ENCODE data around the gene MISP.
"Not testable (repeated sequence)": the region's sequence is repeated elsewhere in the genome, so short reads cannot be mapped to it uniquely, and the experiment has no call there.

Gene MISP

GRCh38 chr19:725461-726089 lies 25.3 kb upstream of the MISP start:
- no peak for DNase-seq (ENCODE audit: low read depth)

- DNase-seq (ENCODE audit: low read depth) = no peak
Measured at GRCh38 chr19:726993-727956, 23.6 kb upstream of the MISP start.

- no peak for DNase-seq (ENCODE audit: low read depth)
Measured at GRCh38 chr19:728011-728410, 22.9 kb upstream of the MISP start.

DNA sequence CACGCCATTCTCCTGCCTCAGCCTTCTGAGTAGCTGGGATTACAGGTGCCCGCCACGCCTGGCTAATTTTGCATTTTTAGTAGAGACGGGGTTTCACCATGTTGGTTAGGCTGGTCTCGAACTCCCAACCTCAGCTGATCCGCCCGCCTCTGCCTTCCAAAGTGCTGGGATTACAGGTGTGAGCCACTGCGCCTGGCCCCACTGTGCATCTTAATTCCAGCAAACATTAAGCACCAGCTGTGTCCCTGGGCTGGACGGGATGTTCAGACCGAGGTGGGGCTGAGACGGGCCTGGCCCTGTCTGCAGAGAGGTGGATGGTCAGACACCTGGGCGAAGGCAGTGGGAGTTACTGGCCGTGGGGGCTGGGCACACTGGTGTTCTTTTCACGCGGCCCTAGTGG lies 21.3 kb upstream of the MISP start:
- DNase-seq (ENCODE audit: low read depth) = not testable (repeated sequence)

- DNase-seq (ENCODE audit: low read depth) = no peak
Measured at GRCh38 chr19:729965-730668, 20.8 kb upstream of the MISP start.

DNA sequence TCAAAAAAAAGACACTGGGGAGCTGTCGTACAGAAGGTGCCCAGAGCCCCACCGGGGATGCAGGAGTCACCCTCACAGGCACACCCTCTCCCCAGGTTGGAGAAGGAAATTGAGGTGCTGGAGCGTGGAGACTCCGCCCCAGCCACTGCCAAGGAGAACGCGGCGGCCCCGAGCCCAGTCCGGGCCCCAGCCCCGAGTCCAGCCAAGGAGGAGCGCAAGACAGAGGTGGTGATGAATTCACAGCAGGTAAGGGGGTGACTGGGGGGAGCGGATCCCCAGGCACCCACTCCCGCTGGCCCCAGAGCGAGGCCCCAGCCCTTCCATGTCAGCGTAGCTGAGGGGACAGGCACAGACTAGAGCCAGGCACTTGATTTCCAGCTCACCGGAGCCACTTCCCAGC lies 19.9 kb upstream of the MISP start:
- no peak for DNase-seq (ENCODE audit: low read depth)

GRCh38 chr19:732148-733069 lies 18.5 kb upstream of the MISP start:
- DNase-seq (ENCODE audit: low read depth) = no peak

DNA sequence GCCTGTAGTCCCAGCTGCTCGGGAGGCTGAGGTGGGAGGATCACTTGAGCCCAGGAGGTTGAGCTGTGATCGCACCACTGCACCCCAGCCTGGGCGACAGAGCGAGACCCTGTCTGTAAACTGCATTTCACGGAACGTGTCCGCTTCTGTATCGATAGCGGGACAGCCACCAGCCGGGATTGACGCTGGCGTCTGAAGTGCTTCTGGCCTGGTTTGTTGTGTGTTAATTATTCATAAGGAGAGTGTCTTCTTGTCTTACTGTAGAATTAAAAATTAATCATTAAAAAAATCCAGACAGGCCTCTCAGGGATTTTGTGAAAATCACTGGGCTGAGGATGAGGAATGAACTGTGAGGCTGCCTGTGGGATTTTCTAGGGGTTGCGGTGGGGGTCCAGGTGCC lies 16.2 kb upstream of the MISP start:
- no peak for DNase-seq (ENCODE audit: low read depth)

DNA sequence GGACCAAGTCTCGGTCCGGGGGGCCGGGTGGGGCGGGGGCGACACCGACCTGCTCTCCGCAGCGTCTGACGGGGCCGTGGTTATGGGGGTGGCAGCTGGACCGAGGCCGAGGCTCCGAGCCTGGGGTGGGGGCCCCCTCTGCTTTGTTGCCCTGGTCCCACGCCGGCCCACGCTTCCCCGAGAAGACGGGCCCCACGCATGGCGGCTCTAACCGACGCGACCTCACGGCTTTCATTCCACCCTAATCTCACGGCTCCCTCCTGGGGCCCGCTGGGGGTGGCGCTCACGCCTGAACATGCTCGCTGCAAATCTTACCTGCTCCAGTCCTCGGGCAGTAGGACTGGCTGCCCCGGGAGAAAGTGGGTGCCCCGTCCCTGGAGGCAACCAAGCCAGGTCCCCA lies 14.8 kb upstream of the MISP start:
- DNase-seq (ENCODE audit: low read depth) = no peak

DNA sequence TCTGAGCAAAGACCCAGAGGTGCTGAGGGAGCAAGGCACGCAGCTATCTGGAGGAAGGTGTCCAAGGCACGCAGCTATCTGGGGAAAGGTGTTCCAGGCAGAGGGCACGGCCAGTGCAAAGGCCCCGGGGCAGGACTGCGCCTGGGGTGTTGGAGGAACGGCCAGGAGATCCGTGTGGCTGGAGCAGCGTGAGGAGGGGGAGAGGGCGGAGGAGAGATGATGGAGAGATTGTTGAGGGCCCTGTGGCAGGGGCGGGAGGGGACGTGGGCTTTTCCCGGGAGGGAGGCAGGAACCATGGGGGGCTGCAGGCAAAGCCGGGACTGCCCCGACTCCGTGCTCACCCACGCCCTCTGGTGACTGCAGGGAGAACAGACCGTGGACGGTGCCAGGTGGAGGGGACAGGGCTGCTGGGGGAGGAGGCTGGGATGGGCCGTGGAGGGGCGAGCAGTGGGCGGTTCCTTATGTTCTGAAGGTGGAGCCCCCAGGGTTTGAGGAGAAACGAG lies 13.3 kb upstream of the MISP start:
- DNase-seq (ENCODE audit: low read depth) = peak; percentile 9

- DNase-seq (ENCODE audit: low read depth) = no peak
Measured at GRCh38 chr19:738509-739128, 12.3 kb upstream of the MISP start.

GRCh38 chr19:739998-740715 lies 10.8 kb upstream of the MISP start:
- no peak for DNase-seq (ENCODE audit: low read depth)

- not testable (repeated sequence) for DNase-seq (ENCODE audit: low read depth)
Measured at GRCh38 chr19:740816-741505, 10.0 kb upstream of the MISP start.

- DNase-seq (ENCODE audit: low read depth) = no peak
Measured at GRCh38 chr19:741506-742131, 9.3 kb upstream of the MISP start.

DNA sequence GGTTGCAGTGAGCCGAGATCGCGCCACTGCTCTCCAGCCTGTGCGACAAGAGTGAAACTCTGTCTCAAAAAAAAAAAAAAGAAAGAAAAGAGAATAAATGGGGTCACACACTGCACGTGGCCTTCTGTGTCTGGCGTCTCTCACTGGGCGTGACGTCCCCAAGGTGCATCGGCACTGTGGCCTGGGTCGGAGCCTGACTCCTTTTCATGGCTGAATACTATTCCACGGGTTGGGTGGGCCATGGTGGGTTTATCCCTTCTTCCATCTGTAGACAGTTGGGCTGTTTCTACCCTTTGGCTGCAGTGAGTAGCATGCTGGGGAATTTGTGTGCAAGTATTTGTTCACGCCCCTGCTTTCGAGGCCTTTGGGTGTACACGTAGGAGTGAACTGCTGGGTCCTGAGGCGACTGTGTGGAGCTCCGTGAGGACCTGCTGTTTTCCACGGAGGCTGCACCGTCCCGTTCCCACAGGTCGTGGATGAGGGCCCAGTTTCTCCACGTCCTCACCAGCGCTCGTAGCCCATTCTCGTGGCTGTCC lies 8.3 kb upstream of the MISP start:
- no peak for DNase-seq (ENCODE audit: low read depth)

GRCh38 chr19:743168-743687 lies 7.7 kb upstream of the MISP start:
- no peak for DNase-seq (ENCODE audit: low read depth)

- not testable (repeated sequence) for DNase-seq (ENCODE audit: low read depth)
Measured at GRCh38 chr19:745138-745537, 5.8 kb upstream of the MISP start.

DNA sequence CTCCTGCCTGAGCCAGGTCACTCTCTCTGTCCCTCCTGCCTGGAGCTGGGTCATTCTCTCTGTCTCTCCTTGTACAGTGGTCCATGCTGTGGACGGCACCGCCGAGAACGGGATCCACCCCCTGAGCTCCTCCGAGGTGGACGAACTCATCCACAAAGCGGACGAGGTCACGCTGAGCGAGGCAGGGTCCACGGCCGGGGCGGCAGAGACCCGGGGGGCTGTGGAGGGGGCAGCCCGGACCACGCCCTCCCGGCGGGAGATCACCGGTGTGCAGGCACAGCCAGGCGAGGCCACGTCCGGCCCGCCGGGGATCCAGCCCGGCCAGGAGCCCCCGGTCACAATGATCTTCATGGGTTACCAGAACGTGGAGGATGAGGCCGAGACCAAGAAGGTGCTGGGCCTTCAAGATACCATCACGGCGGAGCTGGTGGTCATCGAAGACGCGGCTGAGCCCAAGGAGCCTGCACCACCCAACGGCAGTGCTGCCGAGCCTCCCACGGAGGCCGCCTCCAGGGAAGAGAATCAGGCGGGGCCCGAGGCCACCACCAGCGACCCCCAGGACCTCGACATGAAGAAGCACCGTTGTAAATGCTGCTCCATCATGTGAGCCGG lies 4.6 kb upstream of the MISP start:
- DNase-seq (ENCODE audit: low read depth) = no peak
